ENCODE measurements around the gene TUT1.

GRCh38 chr11:62542111-62542745, 49.1 kb downstream of the TUT1 start:
- TF ChIP-seq GATA3 (IDR thresholded peaks at IDR 0.05; ENCODE audit: low read depth, low read length) (no peak), GATA2 (IDR thresholded peaks at IDR 0.05; ENCODE audit: low read depth, low read length) (no peak)

Measured in SH-SY5Y (cell line).